LHCN-M2 (cell line): Measurements from ENCODE around the gene XPR1. TPM values are rescaled to one million over a fixed set of nuclear protein-coding genes. Genes with fewer than 3 reads are reported as not detected.

Experiments used
- DNase-seq: peaks from one replicate; pipeline ENCODE4 v3.0.0-alpha.2; 2012; ENCODE audit warnings: low read depth
- polyA plus RNA-seq: library from polyadenylated mRNA; unstranded; fragments of >200 nt; gene quantifications from one replicate; pipeline ENCODE4 v1.2.1, GENCODE V29; 2012; ENCODE audit warnings: missing spikeins
- total RNA-seq: library from RNA; depleted of rRNA; stranded (reverse); fragments of >200 nt; gene quantifications from 2 replicates; pipeline ENCODE4 v1.2.3, GENCODE V29; 2014; rRNA removed

The XPR1 gene
- total RNA-seq: 22.2 and 27.0 TPM in 2 replicates
- polyA plus RNA-seq: 14.4 TPM

GRCh38 chr1:180631766-180632325, at the start of gene XPR1:
Gene XPR1, plus strand, starts transcription at chr1:180632022. Its CDS starts 180 bp downstream, at chr1:180632202.
- DNase-seq: peak; percentile 98

GRCh38 chr1:180584869-180585268, 47.0 kb upstream of the XPR1 start:
- no peak for DNase-seq

GRCh38 chr1:180585994-180586359, 45.8 kb upstream of the XPR1 start:
- no peak for DNase-seq

GRCh38 chr1:180586671-180587155, 45.1 kb upstream of the XPR1 start:
- peak; percentile 51 for DNase-seq

- no peak for DNase-seq
These were observed 43.7 kb upstream of the XPR1 start for GRCh38 chr1:180588121-180588520.

- no peak for DNase-seq
These were observed 40.9 kb upstream of the XPR1 start for GRCh38 chr1:180590889-180591288.

- DNase-seq: no peak
These were observed 38.4 kb upstream of the XPR1 start for GRCh38 chr1:180593382-180593781.

- no peak for DNase-seq
These were observed 37.1 kb upstream of the XPR1 start for GRCh38 chr1:180594723-180595122.

GRCh38 chr1:180595966-180596365, 35.9 kb upstream of the XPR1 start:
- DNase-seq: no peak

- DNase-seq: no peak
These were observed 34.3 kb upstream of the XPR1 start for GRCh38 chr1:180597520-180597919.

- no peak for DNase-seq
These were observed 33.4 kb upstream of the XPR1 start for GRCh38 chr1:180598333-180598974.

GRCh38 chr1:180600343-180600742, 31.5 kb upstream of the XPR1 start:
- no peak for DNase-seq

- no peak for DNase-seq
These were observed 30.3 kb upstream of the XPR1 start for GRCh38 chr1:180601512-180601911.

- no peak for DNase-seq
These were observed 28.5 kb upstream of the XPR1 start for GRCh38 chr1:180603223-180603849.

GRCh38 chr1:180603850-180604226, 28.0 kb upstream of the XPR1 start:
- DNase-seq: no peak

GRCh38 chr1:180606155-180606554, 25.7 kb upstream of the XPR1 start:
- no peak for DNase-seq

- no peak for DNase-seq
These were observed 21.9 kb upstream of the XPR1 start for GRCh38 chr1:180609643-180610555.

GRCh38 chr1:180610556-180611015, 21.2 kb upstream of the XPR1 start:
- DNase-seq: no peak

- DNase-seq: no peak
These were observed 20.5 kb upstream of the XPR1 start for GRCh38 chr1:180611016-180611930.

GRCh38 chr1:180612632-180613031, 19.2 kb upstream of the XPR1 start:
- DNase-seq: no peak

- peak; percentile 69 for DNase-seq
These were observed 17.1 kb upstream of the XPR1 start for GRCh38 chr1:180614730-180615129.
